HG03378 (cell line): ENCODE results near the gene FGD4.
A peak's percentile ranks its signal among the peaks of the same experiment; 100 is the strongest.

Source experiments
- ATAC-seq: cut with Tn5 transposase; IDR thresholded peaks from one replicate; pipeline ENCODE4 v1.9.1; 2021; ENCODE audit warnings: mild to moderate bottlenecking, moderate library complexity; ENCODE audit not compliant: unreplicated experiment

FGD4 gene

DNA sequence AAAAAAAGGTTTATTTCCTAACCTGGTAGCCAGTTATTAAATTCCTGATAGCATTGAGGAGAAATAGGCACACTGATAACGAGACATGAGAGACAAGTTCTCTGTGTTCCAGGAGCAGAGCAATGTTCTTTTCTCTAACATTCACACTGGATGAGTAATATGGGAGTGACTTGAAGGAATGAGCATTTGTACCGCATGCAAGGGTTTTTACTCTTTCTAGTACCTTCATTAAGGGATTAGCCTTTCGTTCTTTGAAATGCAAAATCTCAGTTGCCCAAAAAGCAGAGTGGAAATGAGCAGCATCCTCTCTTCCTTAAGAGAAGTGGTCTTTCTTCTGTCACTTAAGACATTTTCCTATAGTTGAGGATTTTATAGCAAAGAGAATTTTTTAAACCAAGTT is 54.7 kb downstream of the FGD4 start:
- ATAC-seq, result no peak

DNA sequence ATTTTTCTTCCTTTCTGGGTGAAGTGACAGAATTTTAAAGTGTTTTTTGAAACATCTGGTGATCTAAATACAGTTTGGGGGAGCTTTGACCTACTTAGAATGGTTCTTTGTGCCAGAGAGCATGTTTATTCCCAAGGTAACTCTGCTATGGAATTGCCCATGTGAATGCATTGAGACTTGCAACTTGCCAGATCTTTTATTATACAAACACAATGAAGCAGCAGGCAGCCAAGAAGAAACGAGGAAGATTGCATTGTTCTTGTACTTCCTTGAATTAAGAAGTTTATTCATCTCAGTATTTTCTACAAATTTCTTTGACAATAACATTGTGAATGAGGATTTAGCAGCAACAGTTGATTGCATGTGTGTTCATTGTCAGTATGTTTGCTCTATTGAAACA is 55.5 kb downstream of the FGD4 start:
- ATAC-seq, result no peak

DNA sequence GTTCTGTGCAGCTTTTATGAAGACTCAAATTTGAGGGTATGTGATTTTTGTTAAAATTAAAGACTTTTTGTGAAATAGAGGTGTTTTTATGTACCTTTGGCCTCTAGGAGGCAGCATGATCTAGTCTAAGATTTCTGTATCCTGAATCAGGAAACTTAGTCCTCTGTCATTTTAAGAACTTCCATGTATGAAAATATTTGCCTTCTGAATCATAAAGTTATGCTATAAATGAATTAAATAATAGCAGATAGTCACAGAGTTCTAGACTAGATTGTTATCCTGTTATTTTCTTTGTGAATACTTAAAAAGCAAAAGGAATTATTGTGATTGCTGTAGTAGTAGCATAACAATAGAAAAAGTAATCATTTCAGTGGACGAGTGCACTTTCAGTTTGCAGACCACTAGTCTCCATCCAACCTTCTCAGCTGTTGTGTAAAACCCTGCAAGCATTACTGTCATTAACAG is 56.3 kb downstream of the FGD4 start:
- ATAC-seq, result peak; percentile 70

DNA sequence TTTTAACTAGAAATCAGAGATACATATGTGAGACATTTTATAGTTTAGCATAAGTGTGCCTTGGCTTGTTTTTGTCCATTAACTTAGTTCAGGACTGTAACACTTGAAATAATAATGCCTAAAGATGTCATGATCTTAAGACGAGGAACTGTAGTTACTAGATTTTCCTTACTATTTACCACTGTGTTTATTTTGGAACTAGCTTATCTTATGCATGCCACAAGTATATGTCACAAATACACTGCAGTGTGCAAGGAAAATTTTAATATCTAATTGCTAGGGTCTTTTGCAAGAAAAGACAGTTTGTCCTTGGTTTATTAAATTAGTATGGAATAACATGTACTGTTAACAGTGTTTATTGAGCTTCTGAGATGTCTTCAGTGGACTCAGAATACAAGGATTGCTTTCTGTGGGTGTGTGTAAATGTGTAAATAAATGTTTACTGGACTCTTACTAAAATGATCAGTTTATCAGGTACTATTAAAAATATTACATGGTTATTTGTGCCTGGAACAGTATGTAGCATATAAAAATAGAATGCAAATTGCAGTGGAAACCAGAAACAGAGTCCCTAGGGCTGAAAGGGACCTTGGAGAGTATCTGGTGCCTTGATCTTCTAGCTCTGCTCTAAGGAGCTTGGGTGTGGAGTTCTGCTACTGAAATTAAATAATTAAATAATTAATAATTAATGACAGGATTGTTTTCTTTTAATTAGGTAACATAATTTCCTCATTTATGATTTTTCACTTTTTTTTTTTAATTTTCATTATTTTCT is 58.1 kb downstream of the FGD4 start:
- no peak for ATAC-seq

DNA sequence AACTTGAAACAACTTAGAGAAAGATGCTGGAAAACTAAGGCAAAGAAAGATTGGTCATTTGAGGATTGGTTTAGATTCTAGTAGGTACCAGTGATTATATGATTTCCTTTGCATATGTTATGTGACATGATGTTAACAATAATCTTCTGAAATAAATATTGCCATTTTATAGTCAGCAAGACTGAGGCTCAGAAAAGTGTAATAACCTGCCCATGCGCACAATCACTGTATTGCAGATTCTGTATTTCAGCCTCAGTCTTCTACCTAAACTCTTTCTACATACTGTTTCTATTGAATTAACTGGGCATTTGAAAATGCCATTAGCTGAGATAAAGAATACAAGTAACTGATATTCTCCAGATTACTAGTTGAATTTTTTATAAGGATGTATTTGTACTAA is 61.3 kb downstream of the FGD4 start:
- no peak for ATAC-seq

DNA sequence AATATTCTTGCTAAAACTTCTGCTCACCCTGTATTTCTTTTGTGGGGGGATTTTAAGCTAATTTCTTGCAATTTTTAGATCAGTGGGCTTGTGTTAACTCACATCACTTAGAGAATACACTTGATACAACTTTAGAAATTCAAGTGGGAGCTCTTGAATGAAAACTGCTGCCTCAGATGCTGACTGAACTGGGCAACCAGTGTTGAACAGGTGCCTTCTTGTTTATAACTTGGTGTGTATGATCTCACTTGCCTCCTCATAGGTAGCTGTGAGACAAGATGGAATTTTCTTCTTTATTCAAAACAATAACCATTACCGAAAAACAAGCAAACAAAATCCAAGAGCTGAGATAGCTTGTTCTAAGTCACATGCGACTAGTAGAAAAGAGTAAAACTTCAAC is 63.5 kb downstream of the FGD4 start:
- ATAC-seq, result no peak

DNA sequence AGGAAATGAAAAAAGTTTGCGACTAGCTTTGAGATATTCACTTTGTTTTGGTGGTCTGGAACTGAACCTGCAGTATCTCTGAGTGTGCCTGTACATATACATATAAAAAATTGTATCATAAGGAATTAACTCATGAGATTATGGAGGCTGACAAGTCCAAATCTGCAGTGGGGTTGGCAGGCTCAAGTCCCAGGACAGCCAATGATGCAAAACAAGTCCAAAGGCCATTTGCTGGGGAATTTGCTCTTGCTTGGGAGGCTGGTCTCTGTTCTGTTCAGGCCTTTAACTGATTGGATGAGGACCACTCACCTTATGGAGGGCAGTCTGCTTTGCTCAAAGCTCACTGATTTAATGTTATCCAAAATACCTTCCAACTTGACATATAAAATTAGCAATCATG is 66.8 kb downstream of the FGD4 start:
- ATAC-seq, result no peak

DNA sequence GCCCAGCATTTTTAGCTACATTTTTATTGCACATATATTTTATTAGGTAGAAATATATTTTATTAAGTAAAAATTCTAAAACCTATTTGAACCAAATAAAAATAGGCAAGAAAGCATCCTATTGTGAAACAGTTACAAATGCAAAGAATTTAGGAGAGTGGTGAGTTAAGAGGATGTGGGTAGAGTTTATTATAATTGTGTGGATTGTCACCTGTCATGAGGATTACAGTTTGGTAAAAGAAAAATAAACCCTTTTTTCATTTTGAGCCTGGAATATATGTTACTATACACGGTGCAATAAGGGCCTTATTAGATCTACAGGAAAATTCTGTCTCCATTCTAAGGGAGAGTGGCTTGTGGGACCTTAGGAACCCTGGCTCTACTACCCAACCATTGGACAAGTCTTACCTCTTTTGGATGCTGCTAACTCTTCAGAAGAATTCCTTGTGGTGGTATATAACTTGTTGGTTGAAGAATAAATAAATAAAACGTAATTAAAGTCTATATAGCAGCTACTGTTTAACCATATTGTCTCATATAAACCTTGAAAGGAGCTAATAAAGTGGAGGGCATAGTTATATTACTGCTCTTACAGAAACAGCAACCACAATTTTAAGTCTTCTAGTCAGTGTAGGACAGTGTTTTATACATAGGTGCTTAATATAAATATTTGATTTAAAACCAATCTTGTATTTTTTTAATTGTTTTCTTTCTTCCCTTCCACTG is 67.8 kb downstream of the FGD4 start:
- ATAC-seq, result no peak

DNA sequence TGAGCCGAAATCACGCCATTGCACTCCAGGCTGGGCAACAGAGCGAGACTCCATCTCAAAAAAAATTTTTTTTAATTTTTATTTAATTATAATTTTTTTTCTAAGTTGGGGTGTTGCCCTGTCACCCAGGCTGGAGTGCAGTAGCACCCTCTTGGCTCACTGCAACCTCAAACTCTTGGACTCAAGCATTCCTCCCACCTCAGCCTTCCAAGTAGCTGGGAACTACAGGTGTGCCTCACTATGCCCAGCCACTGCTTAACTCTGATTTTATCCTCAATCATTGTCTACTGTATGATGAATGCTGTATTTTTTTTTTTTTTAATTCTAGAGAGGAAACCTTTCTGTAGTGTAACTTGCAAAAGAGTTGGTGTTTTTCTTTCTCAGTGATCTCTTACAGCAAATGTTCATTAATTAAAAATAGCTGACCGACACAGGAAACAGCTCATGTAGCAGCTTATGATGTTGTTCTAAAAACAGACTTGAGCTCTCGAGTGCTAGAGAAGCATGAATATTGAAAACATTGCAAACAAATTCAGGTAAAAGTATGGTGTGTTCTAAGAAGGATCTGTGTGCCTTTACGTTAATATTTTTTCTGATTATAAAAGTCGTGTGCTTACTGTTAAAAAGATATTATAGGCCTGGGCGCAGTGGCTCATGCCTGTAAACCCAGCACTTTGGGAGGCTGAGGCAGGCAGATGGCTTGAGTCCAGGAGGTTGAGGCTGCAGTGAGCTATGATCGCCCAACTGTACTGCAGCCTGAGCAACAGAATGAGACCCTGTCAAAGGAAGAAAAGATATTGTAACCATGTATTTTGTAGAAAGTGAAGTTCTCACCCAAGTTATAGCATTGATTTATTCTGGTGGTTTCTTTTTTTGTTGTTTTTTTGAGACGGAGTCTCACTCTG is 68.9 kb downstream of the FGD4 start:
- ATAC-seq, result peak; percentile 63

DNA sequence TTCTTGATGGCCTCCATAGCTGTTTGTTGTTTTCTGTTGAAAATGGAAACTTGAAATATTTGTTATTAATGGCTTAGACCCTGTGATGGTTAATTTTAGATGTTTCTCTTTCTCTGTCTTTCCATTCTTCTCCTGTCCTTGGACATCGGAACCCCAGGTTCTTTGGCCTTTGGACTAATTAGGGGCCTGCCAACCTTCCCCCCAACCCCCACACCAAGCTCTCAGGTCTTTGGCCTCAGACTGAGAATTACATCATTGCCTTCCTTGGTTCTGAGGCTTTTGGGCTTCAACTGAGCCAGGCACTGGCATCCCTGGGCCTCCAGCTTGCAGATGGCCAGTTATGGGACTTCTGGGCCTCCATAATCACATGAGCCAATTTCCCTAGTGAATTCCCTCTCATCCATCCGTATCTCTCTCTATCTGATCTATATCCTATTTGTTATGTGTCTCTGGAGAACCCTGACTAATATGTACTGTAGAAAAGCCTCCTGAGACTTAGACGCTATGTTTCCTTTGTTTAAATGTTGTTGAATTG is 71.6 kb downstream of the FGD4 start:
- no peak for ATAC-seq

DNA sequence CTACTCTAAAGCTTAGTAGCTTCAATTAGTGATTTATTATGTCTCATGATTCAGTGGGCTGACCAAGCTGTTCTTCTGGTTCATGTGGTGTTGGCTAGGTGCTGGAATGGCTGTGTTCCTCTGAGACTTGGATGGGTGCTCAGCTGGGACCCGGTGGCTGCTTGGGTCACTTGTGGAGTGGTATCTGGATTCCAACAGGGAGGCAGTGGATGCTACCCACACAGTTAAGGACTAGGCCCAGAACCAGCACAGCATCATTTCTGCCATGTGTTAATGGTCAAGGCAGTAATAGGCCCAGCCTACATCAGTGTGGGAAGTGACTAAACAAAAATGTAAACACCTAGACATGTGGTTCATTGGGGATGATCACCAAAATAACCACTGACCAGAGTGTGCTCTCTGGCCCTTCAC is 72.2 kb downstream of the FGD4 start:
- ATAC-seq, result no peak

DNA sequence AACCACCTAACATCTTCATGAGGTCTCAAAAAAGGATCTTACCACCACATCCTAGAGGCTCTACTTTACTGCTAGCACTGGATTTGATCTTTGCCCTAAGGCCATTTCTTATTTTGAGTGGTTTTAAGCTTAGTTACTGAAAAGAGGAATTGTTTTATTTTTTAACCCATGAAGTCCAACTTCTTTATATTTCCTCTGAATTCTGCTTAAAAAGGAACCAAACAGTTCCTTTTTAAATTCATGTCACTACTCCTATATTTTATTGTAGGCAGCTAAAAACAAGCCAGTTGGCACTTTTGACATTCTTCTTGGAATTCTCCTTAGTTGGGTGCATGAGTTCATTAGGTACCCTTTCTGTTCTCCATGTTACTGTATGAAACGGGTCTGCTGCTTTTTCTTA is 76.4 kb downstream of the FGD4 start:
- no peak for ATAC-seq

DNA sequence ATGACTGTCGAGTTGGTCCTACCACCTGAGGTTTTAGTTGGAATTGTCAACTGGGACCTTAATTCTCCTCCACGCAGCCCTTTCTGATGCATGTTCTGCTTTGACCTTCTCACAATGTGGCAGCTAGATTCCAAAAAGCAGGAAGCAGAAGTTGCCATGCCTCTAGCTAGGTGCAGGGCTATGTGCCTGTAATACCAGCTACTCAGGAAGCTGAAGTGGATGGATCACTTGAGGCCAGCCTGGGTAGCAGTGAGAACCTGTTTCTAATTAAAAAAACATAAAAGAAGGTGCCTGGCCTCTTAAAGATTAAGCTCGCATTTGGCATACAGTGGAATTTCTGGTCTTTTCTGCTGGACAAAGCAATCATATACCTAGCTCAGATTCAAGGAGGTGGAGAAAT is 77.1 kb downstream of the FGD4 start:
- no peak for ATAC-seq

DNA sequence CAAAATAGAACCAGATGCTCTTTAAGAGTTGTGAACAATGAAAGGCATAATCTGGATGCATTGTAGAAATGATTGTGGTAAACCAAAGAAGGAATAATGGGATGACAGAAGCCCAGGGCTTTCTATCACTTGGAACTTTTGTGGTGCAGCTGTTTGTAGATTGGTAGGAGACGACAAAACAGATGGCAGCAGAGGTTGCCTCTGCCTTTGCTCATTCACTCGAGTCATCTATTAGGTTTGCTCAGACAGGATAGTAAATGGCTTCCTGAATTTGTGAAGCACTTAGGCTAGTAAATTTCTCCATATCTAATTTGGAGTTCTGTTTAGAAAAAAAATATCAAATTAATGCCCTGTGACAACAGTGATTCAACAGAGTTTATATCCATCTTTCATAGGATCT is 78.4 kb downstream of the FGD4 start:
- no peak for ATAC-seq

DNA sequence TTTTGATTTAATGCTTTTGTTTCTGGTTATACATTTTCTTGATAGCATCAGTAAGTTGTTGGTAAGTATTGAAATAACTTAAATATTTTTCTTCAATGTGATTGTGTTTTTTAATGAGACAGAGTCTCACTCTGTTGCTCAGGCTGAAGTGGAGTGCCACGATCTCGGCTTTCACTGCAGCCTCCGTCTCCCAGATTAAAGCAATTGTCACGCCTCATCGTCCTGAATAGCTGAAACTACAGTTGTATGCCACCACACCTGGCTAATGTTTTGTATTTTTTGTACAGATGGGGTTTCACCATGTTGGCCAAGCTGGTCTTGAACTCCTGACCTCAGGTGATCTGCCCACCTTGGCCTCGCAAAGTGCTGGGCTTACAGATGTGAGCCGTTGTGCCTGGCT is 78.8 kb downstream of the FGD4 start:
- ATAC-seq, result no peak

DNA sequence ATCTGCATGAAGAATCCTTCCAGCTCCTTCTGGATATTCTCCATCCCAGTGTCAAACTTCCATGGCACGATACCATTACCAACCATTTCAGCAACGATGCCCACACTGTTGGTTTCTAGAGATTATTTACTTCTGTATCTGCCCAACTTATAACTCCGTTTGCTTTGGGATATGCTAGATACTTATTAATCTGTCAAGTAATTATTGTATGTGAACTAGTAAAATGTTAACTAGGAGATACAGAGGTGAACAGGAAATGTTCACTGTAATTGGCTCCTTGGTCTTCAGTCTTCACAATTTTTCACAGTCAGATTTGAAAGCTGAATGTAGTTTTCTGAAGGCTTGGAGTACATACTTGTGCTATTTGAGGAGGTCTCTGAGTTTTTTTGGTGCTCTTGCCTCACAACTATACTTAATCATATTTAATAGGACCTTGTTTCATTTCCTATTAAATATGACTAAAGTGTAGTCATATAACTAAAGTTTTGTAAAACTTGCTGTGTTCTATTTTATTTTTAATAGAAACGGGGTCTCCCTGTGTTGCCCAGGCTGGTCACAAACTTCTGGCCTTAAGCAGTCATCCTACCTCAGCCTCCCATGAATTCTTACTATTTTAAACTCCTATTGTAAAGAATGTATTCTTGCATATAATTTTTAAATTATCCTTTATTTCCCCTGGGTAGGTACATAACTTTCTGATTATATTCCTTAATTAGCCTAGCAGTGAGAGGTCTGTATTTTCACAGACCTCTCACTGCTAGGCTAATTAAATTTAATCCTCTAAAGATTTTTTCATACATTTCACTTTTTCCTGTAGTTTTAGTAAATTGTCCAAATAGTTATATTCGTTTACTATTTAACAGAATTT is 79.7 kb downstream of the FGD4 start:
- ATAC-seq, result no peak

DNA sequence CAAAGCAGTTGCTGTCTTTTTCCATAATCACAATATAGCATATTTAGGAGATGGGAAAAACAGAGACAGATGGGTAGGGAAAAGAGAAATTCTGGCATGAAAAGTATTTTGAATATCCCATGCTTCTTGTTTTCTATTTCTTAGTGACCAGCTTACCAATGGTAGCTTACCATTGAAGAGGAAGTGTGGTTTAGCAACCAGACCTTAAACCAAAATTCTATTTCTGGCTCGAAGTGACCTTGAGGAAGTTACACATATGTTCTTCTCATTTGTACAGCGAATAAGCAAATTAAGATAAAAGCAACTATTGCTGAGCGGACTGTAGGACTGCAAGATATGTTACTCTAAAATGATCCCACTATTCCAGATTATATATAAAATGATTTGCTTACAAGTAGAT is 82.9 kb downstream of the FGD4 start:
- peak; percentile 68 for ATAC-seq

DNA sequence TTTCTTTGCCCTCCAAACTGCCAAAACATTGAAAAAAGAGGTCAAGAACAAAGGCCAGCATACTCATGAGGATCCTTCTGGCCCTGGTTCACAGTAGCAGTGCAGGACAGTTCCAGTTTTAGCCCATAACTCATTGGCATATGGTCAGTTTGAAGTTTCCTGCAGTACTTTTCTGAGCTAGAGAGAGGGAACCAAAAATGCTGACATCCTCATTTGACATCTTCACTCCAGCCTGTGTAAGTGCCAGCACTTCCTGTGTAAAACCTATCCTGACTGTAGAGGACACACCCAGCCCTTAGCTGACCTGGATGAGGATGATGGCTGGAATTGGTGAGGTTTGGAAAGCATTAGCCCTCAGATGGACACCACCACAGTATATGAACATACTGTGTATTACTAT is 84.1 kb downstream of the FGD4 start:
- ATAC-seq, result no peak

DNA sequence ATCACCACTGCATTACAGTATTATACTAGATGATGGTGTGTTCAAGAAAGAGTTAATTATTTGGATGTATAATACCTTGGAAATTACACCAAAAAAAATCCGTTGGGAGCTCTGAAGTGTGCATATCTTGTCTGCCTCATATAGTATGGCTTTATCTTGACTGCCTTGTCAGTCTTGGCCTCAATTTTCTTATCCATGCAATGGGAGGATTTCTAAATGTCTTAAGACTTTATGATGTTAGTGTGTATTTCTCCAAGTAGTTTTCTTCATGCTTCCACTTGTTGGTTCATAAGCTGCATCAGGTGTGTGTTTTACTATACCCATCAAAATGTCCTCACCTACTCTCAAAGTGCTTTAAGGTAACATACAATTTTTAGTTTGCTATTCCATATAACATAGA is 84.6 kb downstream of the FGD4 start:
- ATAC-seq, result no peak

DNA sequence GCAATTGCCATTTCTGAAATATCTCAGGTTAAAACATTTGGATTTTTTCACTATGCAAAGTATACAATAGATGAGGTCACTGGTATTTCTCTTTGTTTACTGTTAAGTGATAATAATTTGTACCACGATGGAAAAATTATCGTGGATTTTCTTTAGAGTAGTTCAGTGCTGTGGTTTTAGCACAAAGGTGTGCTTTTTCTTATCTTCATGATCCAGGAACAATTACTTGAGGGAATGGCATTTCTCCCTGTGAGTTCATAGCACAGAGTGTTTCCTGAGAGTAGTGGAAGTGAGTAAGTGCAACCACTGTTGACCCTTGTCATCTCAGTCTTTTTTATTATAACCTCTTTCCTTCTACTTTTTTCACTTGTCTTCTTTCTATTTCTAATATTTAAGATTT is 86.8 kb downstream of the FGD4 start:
- ATAC-seq, result no peak
